ENCODE data around the gene RABGGTA. TPM values are rescaled to one million over a fixed set of nuclear protein-coding genes. Genes with fewer than 3 reads are reported as not detected.

Gene RABGGTA
- total RNA-seq, 1 donor from 2014 or later, result 39.0 TPM

- no peak overlapping the region for H3K4me3 ChIP-seq (ENCODE audit: low read depth, low read length)
- DNase-seq (ENCODE audit: low read depth), result no peak
- TF ChIP-seq, protein P1, sequence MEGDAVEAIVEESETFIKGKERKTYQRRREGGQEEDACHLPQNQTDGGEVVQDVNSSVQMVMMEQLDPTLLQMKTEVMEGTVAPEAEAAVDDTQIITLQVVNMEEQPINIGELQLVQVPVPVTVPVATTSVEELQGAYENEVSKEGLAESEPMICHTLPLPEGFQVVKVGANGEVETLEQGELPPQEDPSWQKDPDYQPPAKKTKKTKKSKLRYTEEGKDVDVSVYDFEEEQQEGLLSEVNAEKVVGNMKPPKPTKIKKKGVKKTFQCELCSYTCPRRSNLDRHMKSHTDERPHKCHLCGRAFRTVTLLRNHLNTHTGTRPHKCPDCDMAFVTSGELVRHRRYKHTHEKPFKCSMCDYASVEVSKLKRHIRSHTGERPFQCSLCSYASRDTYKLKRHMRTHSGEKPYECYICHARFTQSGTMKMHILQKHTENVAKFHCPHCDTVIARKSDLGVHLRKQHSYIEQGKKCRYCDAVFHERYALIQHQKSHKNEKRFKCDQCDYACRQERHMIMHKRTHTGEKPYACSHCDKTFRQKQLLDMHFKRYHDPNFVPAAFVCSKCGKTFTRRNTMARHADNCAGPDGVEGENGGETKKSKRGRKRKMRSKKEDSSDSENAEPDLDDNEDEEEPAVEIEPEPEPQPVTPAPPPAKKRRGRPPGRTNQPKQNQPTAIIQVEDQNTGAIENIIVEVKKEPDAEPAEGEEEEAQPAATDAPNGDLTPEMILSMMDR (conservative IDR thresholded peaks at IDR 0.05; ENCODE audit: low read depth, low read length), result no peak
Observed at GRCh38 chr14:24269910-24270536, 1.4 kb downstream of the RABGGTA start.

- TF ChIP-seq, protein P1 (conservative IDR thresholded peaks at IDR 0.05; ENCODE audit: low read depth, low read length), result no peak
- no peak for DNase-seq (ENCODE audit: low read depth)
- no peak overlapping the region for H3K4me3 ChIP-seq (ENCODE audit: low read depth, low read length)
Observed at GRCh38 chr14:24269368-24269767, 2.0 kb downstream of the RABGGTA start.

DNA sequence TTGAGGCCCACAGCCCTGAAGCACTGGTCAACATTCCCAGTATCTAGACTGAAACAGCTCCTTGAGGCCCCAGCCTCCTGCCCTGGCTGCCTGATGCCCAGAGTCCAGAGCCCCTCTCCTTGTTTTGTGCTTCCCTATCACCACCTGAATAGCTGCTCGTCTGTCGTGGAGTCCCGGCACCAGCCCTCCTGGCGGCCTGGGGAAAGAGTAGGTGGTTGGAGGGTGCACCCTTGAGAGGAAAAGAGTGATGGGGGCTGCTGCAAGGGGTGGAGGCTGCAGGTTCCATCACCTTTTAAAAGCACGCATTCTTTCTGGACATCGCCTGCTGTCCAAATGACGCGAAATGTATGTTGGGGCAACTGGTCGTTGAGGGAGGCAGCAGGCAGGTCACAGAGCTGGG, 3.2 kb downstream of the RABGGTA start:
- H3K4me3 ChIP-seq (ENCODE audit: low read depth, low read length), result no peak overlapping the region
- no peak for DNase-seq (ENCODE audit: low read depth)
- TF ChIP-seq, protein P1 (conservative IDR thresholded peaks at IDR 0.05; ENCODE audit: low read depth, low read length), result no peak

GRCh38 chr14:24267516-24267915, 3.9 kb downstream of the RABGGTA start:
- no peak for DNase-seq (ENCODE audit: low read depth)
- H3K4me3 ChIP-seq (ENCODE audit: low read depth, low read length), result no peak overlapping the region
- TF ChIP-seq, protein P1 (conservative IDR thresholded peaks at IDR 0.05; ENCODE audit: low read depth, low read length), result no peak

DNA sequence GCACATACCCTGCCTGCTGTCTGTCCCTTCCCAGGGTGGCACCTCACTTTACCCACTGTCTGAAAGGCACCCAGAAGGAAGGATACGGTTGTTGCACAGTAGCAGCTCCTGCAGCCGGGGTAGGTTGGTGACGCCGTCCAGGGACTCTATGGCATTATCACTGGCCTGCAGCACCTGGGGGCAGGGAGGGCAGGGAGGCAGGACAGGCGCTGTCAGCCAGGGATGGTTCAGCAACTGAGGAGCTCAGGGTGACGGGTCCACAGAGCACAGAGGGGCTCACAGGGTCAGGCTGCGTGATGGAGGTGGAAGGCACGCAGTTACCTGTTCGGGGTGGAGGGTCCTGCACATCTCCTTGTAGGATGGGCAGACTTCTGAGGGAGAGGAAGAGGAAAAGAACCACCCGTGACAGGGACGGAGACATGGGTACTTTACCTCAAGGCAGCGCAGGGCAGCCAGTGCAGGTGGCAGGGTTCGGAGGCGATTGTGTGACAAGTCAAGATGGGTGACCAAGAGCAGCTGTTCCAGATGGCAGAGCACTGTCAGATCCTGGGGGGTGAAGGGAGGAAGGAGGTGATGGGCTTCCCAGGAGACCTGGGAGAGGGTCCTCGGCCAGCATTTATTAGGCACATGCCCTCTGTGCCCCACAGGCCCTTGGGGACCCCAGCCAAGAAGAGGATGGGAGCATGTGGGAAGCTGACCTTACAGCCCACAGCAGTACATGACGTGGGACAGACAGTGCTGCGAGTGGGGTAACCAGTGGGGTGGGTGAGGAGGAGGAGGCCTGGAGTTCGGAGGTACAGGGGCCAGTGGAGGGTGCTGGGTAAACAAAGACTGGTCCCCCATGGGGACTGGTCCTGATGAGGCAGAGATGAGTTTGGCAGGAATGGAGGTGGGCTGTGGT, 4.8 kb downstream of the RABGGTA start:
- TF ChIP-seq, protein P1 (conservative IDR thresholded peaks at IDR 0.05; ENCODE audit: low read depth, low read length), result no peak
- DNase-seq (ENCODE audit: low read depth), result no peak
- H3K4me3 ChIP-seq (ENCODE audit: low read depth, low read length), result no peak overlapping the region

GRCh38 chr14:24264298-24264697, 7.1 kb downstream of the RABGGTA start:
- H3K4me3 ChIP-seq (ENCODE audit: low read depth, low read length), result no peak overlapping the region
- DNase-seq (ENCODE audit: low read depth), result no peak
- TF ChIP-seq, protein P1 (conservative IDR thresholded peaks at IDR 0.05; ENCODE audit: low read depth, low read length), result no peak
